Activated gamma-delta T cell treated with Interleukin-2 at 50 U/mL for 16 hours (primary cell): ENCODE measurements around the gene FAM32A.
"Not testable (repeated sequence)": the region's sequence is repeated elsewhere in the genome, so short reads cannot be mapped to it uniquely, and the experiment has no call there.

Source experiments
- DNase-seq: peaks from one replicate; pipeline ENCODE4 v3.0.0-alpha.2; 2020

The FAM32A gene

GRCh38 chr19:16166417-16166816 lies 18.8 kb upstream of the FAM32A start:
- no peak for DNase-seq

- DNase-seq: no peak
These were observed 18.2 kb upstream of the FAM32A start for GRCh38 chr19:16167055-16167454.

- DNase-seq: no peak
These were observed 16.6 kb upstream of the FAM32A start for GRCh38 chr19:16168465-16169081.

- no peak for DNase-seq
These were observed 15.1 kb upstream of the FAM32A start for GRCh38 chr19:16170134-16170533.

- no peak for DNase-seq
These were observed 9.3 kb upstream of the FAM32A start for GRCh38 chr19:16175954-16176353.

- DNase-seq: not testable (repeated sequence)
These were observed 6.3 kb upstream of the FAM32A start for GRCh38 chr19:16178866-16179265.

GRCh38 chr19:16180611-16181010 lies 4.6 kb upstream of the FAM32A start:
- DNase-seq: no peak

GRCh38 chr19:16184665-16185122 lies 516 bp upstream of the FAM32A start:
- DNase-seq: no peak

- peak; percentile 42 for DNase-seq
These were observed 536 bp downstream of the FAM32A start for GRCh38 chr19:16185768-16186123.

- no peak for DNase-seq
These were observed 3.3 kb downstream of the FAM32A start for GRCh38 chr19:16188521-16188920.

- no peak for DNase-seq
These were observed 5.0 kb downstream of the FAM32A start for GRCh38 chr19:16190198-16190597.

GRCh38 chr19:16190736-16191135 lies 5.5 kb downstream of the FAM32A start:
- no peak for DNase-seq

GRCh38 chr19:16191216-16191908 lies 6.2 kb downstream of the FAM32A start:
- no peak for DNase-seq

- no peak for DNase-seq
These were observed 8.3 kb downstream of the FAM32A start for GRCh38 chr19:16193466-16193865.

- DNase-seq: no peak
These were observed 12.0 kb downstream of the FAM32A start for GRCh38 chr19:16197188-16197621.

GRCh38 chr19:16197622-16198369 lies 12.6 kb downstream of the FAM32A start, which contains the start of gene AP1M1:
Gene AP1M1 (plus strand): TSS chr19:16197911. CDS start chr19:16198027, 116 bp downstream.
- peak; percentile 99 for DNase-seq

GRCh38 chr19:16198370-16198651 lies 13.1 kb downstream of the FAM32A start:
- no peak for DNase-seq

- DNase-seq: no peak
These were observed 14.2 kb downstream of the FAM32A start for GRCh38 chr19:16199275-16199932.

GRCh38 chr19:16200038-16201010 lies 15.1 kb downstream of the FAM32A start:
- DNase-seq: no peak

GRCh38 chr19:16201011-16201391 lies 15.8 kb downstream of the FAM32A start:
- DNase-seq: no peak

GRCh38 chr19:16202320-16203255 lies 17.4 kb downstream of the FAM32A start:
- no peak for DNase-seq
